C4-2B (cell line): Measurements from ENCODE around the gene ARL4C.

ENCODE experiments used
- H3K27ac ChIP-seq: fragments of 450-650 bp; 2 replicates; pipeline ENCODE4 v1.5.1; 2017
- ZFX ChIP-seq: fragments of 450-650 bp; IDR thresholded peaks from 2 replicates; pipeline ENCODE4 v1.6.1; 2017
- TF ChIP-seq, protein P1 (sequence below): fragments of 450-650 bp; conservative IDR thresholded peaks from 2 replicates; pipeline ENCODE4 v1.5.1; 2017; ENCODE audit warnings: mild to moderate bottlenecking

ARL4C gene

GRCh38 chr2:234514873-234515638 is 18.2 kb upstream of the ARL4C start:
- TF ChIP-seq ZFX, result no peak
- TF ChIP-seq, protein P1, sequence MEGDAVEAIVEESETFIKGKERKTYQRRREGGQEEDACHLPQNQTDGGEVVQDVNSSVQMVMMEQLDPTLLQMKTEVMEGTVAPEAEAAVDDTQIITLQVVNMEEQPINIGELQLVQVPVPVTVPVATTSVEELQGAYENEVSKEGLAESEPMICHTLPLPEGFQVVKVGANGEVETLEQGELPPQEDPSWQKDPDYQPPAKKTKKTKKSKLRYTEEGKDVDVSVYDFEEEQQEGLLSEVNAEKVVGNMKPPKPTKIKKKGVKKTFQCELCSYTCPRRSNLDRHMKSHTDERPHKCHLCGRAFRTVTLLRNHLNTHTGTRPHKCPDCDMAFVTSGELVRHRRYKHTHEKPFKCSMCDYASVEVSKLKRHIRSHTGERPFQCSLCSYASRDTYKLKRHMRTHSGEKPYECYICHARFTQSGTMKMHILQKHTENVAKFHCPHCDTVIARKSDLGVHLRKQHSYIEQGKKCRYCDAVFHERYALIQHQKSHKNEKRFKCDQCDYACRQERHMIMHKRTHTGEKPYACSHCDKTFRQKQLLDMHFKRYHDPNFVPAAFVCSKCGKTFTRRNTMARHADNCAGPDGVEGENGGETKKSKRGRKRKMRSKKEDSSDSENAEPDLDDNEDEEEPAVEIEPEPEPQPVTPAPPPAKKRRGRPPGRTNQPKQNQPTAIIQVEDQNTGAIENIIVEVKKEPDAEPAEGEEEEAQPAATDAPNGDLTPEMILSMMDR, result no peak

GRCh38 chr2:234514099-234514498 is 17.2 kb upstream of the ARL4C start:
- H3K27ac ChIP-seq, result no peak overlapping the region
- TF ChIP-seq, protein P1, result no peak
- no peak for TF ChIP-seq ZFX

More at GRCh38 chr2:234514873-234515638, 18.2 kb upstream of the ARL4C start:
- no peak overlapping the region for H3K27ac ChIP-seq

GRCh38 chr2:234512884-234513669 is 16.2 kb upstream of the ARL4C start:
- TF ChIP-seq, protein P1, result no peak
- no peak for TF ChIP-seq ZFX
- H3K27ac ChIP-seq, result no peak overlapping the region

- no peak overlapping the region for H3K27ac ChIP-seq
- TF ChIP-seq, protein P1, result no peak
- TF ChIP-seq ZFX, result no peak
Measured at GRCh38 chr2:234502919-234503285, 6.0 kb upstream of the ARL4C start.

GRCh38 chr2:234502285-234502918 is 5.5 kb upstream of the ARL4C start:
- H3K27ac ChIP-seq, result no peak overlapping the region
- TF ChIP-seq, protein P1, result no peak
- TF ChIP-seq ZFX, result no peak

GRCh38 chr2:234500394-234501006 is 3.6 kb upstream of the ARL4C start:
- TF ChIP-seq, protein P1, result peak; percentile 78
- no peak for TF ChIP-seq ZFX
- H3K27ac ChIP-seq, result no peak overlapping the region
